Activated naive CD4-positive, alpha-beta T cell (primary cell): Measurements from ENCODE around the gene TNRC6B.
"Not testable (repeated sequence)": the region's sequence is repeated elsewhere in the genome, so short reads cannot be mapped to it uniquely, and the experiment has no call there.

Experiments
- DNase-seq, 4 experiments: peaks; one replicate each; lab custom pipeline; 2025; lab: John Stamatoyannopoulos, UW

The TNRC6B gene, protein sequence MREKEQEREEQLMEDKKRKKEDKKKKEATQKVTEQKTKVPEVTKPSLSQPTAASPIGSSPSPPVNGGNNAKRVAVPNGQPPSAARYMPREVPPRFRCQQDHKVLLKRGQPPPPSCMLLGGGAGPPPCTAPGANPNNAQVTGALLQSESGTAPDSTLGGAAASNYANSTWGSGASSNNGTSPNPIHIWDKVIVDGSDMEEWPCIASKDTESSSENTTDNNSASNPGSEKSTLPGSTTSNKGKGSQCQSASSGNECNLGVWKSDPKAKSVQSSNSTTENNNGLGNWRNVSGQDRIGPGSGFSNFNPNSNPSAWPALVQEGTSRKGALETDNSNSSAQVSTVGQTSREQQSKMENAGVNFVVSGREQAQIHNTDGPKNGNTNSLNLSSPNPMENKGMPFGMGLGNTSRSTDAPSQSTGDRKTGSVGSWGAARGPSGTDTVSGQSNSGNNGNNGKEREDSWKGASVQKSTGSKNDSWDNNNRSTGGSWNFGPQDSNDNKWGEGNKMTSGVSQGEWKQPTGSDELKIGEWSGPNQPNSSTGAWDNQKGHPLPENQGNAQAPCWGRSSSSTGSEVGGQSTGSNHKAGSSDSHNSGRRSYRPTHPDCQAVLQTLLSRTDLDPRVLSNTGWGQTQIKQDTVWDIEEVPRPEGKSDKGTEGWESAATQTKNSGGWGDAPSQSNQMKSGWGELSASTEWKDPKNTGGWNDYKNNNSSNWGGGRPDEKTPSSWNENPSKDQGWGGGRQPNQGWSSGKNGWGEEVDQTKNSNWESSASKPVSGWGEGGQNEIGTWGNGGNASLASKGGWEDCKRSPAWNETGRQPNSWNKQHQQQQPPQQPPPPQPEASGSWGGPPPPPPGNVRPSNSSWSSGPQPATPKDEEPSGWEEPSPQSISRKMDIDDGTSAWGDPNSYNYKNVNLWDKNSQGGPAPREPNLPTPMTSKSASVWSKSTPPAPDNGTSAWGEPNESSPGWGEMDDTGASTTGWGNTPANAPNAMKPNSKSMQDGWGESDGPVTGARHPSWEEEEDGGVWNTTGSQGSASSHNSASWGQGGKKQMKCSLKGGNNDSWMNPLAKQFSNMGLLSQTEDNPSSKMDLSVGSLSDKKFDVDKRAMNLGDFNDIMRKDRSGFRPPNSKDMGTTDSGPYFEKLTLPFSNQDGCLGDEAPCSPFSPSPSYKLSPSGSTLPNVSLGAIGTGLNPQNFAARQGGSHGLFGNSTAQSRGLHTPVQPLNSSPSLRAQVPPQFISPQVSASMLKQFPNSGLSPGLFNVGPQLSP (N-terminal part only)

GRCh38 chr22:40177738-40178416, at the start of gene TNRC6B:
Gene TNRC6B (plus strand): TSS chr22:40177925. CDS start chr22:40178136, 211 bp downstream.
- peak in 3 of 4 experiments; percentile 5 to 44 (median 21) for DNase-seq

DNA sequence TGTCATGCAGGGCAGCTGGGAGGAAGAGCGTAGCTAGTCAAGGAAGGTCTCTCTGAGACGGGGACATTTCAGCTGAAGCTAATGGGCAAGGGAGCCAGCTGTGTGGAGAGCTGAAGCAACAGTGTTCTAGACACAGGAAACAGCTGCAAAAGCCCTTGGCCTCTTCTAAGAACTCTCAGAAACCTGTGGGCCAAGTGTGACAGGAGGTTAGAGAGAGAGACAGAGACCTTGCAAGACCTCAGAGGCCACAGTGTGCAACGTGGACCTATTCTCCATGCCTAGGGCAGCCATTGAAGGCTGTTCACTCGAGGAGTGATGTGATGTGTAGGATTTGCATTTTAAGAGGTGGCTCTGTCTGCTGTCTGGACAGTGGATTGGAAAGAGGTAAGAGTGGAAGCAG, 48.7 kb upstream of the TNRC6B start:
- no peak for DNase-seq

- no peak for DNase-seq
These were observed 40.6 kb upstream of the TNRC6B start for GRCh38 chr22:40137132-40137531.

GRCh38 chr22:40138866-40139265, 38.9 kb upstream of the TNRC6B start:
- no peak for DNase-seq

GRCh38 chr22:40147388-40148176, 30.1 kb upstream of the TNRC6B start:
- DNase-seq: no peak

GRCh38 chr22:40153192-40153591, 24.5 kb upstream of the TNRC6B start:
- no peak for DNase-seq

DNA sequence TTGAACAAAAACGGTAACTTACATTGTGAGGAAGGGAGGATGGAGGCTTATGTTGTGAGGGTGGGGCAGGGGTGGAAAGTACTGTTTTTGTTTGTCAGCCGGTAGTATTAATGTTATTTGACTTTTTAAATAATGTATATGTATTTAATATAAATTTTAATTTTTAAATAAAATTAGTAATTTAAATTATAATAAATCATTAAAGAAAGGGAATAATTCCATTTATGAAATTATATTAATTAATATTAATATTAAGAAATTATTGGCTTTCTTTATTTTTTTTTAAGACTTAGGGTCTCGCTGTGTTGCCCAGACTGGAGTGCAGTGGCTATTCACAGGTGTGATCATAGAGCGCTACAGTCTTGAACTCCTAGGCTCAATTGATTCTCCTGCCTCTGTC, 24.0 kb upstream of the TNRC6B start:
- no peak for DNase-seq

DNA sequence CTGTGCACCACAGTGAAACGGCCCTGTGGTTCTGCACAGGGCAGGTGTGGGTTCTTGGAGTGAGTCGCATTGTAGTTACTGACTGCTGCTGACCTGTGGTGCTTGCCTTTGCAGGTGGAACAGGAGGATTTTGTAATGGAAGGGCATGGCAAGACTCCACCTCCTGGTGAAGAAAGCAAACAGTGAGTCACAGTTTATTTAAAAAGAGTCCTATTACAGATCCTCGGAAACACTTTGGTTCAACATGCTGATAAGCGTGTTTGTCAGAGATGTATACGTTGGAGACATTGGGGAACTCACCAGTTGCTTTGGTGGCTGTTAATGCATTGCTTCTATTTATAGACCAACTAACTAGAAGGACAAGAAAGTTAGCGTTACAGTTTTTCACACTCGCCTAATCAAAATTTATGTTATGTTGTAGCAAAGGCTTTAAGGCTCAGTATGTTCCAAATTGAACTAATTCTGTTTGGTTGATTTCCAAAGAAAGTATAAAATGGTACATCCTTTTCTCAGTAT, 21.7 kb upstream of the TNRC6B start:
- DNase-seq: no peak

GRCh38 chr22:40156682-40157081, 21.0 kb upstream of the TNRC6B start:
- not testable (repeated sequence) for DNase-seq

- DNase-seq: no peak
These were observed 20.3 kb upstream of the TNRC6B start for GRCh38 chr22:40157330-40157945.

DNA sequence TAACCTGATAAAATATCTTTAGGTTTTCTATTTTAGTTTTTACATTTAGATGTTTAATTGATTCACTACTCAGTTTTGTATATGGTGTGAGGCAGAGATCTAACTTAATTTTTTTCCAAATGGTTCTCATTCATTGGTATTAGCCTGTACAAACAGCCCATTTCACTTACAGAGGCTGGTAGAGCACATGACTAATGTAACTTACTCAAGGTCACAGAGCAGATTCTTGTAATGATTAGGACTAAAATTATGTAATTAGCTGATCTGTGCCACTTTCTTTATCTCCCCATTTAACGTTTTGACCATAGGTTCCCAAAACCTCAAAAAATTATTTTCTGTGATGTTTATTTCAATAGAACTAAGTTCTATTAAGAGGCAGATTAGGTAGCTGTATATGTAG, 16.5 kb upstream of the TNRC6B start:
- no peak for DNase-seq

DNA sequence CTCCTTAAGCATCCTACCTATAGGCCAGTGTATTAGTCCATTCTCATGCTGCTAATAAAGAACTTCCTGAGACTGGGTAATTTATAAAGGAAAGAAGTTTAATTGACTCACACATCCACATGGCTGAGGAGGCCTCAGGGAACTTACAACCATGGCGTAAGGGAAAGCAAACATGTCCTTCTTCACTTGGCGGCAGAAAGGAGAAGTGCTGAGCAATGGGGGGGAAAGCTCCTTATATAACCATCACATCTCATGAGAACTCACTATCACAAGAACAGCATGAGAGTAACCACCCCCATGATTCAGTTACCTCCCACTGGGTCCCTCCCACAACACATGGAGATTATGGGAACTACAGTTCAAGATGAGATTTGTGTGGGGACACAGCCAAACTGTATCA, 12.2 kb upstream of the TNRC6B start:
- not testable (repeated sequence) for DNase-seq

GRCh38 chr22:40175611-40176244, 2.0 kb upstream of the TNRC6B start:
- DNase-seq: no peak

- DNase-seq: peak in 3 of 4 experiments; percentile 9 to 51 (median 28)
These were observed 596 bp upstream of the TNRC6B start for GRCh38 chr22:40176921-40177737.

GRCh38 chr22:40178417-40179409, 988 bp downstream of the TNRC6B start:
- peak in 1 of 4 experiments; percentile 8 for DNase-seq

DNA sequence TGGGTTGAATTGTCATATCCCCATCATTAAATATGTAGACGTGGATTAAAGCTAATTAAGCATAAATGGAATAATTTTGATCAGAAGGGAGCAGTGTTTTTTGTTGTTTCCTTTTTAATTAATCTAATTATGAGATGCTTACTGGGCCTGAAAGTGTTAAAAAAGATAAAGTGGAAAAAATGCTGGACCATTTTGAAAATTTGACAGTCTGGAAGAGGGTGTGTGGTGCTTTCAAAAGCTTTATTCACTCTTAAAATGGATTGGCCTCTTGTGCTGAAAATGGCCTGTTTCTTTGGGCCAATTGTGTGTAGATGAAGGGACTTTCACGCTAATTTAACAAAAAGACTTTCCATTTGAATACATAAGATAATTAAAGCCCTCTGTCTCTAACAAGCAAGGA, 1.8 kb downstream of the TNRC6B start:
- DNase-seq: no peak

- DNase-seq: no peak
These were observed 2.7 kb downstream of the TNRC6B start for GRCh38 chr22:40180403-40180802.
